ENCODE measurements around the gene GOLGA1.
"Not testable (repeated sequence)": the region's sequence is repeated elsewhere in the genome, so short reads cannot be mapped to it uniquely, and the experiment has no call there.

The GOLGA1 gene

GRCh38 chr9:124855944-124856765 is 84.7 kb downstream of the GOLGA1 start:
- no peak for DNase-seq

GRCh38 chr9:124855566-124855943 is 85.3 kb downstream of the GOLGA1 start:
- no peak for DNase-seq

- no peak for DNase-seq
These were observed 86.1 kb downstream of the GOLGA1 start for GRCh38 chr9:124854822-124855221.

GRCh38 chr9:124854161-124854560 is 86.7 kb downstream of the GOLGA1 start:
- no peak for DNase-seq

- DNase-seq = no peak
These were observed 87.2 kb downstream of the GOLGA1 start for GRCh38 chr9:124853605-124854143.

GRCh38 chr9:124852829-124853531 is 87.9 kb downstream of the GOLGA1 start, which contains the start of gene WDR38:
Gene WDR38 (plus strand): TSS chr9:124853460. CDS start chr9:124853532, 72 bp downstream.
- peak; percentile 68 to 78 for DNase-seq

GRCh38 chr9:124852121-124852828 is 88.6 kb downstream of the GOLGA1 start:
- no peak for DNase-seq

GRCh38 chr9:124849801-124850200 is 91.1 kb downstream of the GOLGA1 start:
- no peak for DNase-seq

- DNase-seq = no peak
These were observed 93.9 kb downstream of the GOLGA1 start for GRCh38 chr9:124846969-124847368.

GRCh38 chr9:124846467-124846866 is 94.4 kb downstream of the GOLGA1 start:
- DNase-seq = not testable (repeated sequence)

GRCh38 chr9:124844291-124844690 is 96.6 kb downstream of the GOLGA1 start:
- DNase-seq = no peak

GRCh38 chr9:124843456-124844034 is 97.3 kb downstream of the GOLGA1 start:
- no peak for DNase-seq

- DNase-seq = no peak
These were observed 99.6 kb downstream of the GOLGA1 start for GRCh38 chr9:124841075-124841821.

- DNase-seq = no peak
These were observed 100.5 kb downstream of the GOLGA1 start for GRCh38 chr9:124840300-124840833.

GRCh38 chr9:124839612-124840299 is 101.1 kb downstream of the GOLGA1 start:
- no peak for DNase-seq

- not testable (repeated sequence) for DNase-seq
These were observed 102.2 kb downstream of the GOLGA1 start for GRCh38 chr9:124838567-124839275.

- not testable (repeated sequence) for DNase-seq
These were observed 102.8 kb downstream of the GOLGA1 start for GRCh38 chr9:124838132-124838531.

- no peak for DNase-seq
These were observed 105.8 kb downstream of the GOLGA1 start for GRCh38 chr9:124835026-124835557.

GRCh38 chr9:124834591-124834990 is 106.3 kb downstream of the GOLGA1 start:
- no peak for DNase-seq

All from stimulated activated CD4-positive, alpha-beta T cell treated with anti-CD3 and anti-CD28 coated beads, Interleukin-2, amount 100 ng/mL, for 48 hours (primary cell).